ENCODE data around the gene ST3GAL2. TPM values are rescaled to one million over a fixed set of nuclear protein-coding genes. Genes with fewer than 3 reads are reported as not detected.
A peak's percentile ranks its signal among the peaks of the same experiment; 100 is the strongest.

ST3GAL2 gene
- total and polyA plus RNA-seq, 9 of the 15 experiments (the other 6 are each of a cell fraction or from before 2014, with no cell fraction given) = 1.5 to 108 (median 34.3) TPM

- TF ChIP-seq, protein P1, sequence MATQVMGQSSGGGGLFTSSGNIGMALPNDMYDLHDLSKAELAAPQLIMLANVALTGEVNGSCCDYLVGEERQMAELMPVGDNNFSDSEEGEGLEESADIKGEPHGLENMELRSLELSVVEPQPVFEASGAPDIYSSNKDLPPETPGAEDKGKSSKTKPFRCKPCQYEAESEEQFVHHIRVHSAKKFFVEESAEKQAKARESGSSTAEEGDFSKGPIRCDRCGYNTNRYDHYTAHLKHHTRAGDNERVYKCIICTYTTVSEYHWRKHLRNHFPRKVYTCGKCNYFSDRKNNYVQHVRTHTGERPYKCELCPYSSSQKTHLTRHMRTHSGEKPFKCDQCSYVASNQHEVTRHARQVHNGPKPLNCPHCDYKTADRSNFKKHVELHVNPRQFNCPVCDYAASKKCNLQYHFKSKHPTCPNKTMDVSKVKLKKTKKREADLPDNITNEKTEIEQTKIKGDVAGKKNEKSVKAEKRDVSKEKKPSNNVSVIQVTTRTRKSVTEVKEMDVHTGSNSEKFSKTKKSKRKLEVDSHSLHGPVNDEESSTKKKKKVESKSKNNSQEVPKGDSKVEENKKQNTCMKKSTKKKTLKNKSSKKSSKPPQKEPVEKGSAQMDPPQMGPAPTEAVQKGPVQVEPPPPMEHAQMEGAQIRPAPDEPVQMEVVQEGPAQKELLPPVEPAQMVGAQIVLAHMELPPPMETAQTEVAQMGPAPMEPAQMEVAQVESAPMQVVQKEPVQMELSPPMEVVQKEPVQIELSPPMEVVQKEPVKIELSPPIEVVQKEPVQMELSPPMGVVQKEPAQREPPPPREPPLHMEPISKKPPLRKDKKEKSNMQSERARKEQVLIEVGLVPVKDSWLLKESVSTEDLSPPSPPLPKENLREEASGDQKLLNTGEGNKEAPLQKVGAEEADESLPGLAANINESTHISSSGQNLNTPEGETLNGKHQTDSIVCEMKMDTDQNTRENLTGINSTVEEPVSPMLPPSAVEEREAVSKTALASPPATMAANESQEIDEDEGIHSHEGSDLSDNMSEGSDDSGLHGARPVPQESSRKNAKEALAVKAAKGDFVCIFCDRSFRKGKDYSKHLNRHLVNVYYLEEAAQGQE (IDR thresholded peaks at IDR 0.05; ENCODE audit: borderline replicate concordance) = no peak
- TF ChIP-seq, protein P1 (CRISPR knock-in tag; IDR thresholded peaks at IDR 0.05; ENCODE audit: low read depth) = peak; percentile 29; the same call in 1 of the 2 replicates
- no peak for TF ChIP-seq NRF1 (conservative IDR thresholded peaks at IDR 0.05 in 1 of 2, IDR thresholded peaks at IDR 0.05 in 1 of 2)
- TF ChIP-seq KLF10 (CRISPR knock-in tag; IDR thresholded peaks at IDR 0.05) = no peak
- TF ChIP-seq RBM17 (IDR thresholded peaks at IDR 0.05; ENCODE audit: borderline replicate concordance, low read depth, low read length) = no peak
- TF ChIP-seq, protein P2, sequence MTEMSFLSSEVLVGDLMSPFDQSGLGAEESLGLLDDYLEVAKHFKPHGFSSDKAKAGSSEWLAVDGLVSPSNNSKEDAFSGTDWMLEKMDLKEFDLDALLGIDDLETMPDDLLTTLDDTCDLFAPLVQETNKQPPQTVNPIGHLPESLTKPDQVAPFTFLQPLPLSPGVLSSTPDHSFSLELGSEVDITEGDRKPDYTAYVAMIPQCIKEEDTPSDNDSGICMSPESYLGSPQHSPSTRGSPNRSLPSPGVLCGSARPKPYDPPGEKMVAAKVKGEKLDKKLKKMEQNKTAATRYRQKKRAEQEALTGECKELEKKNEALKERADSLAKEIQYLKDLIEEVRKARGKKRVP (CRISPR knock-in tag; IDR thresholded peaks at IDR 0.05) = peak; percentile 71
- TF ChIP-seq ZC3H8 (IDR thresholded peaks at IDR 0.05) = no peak
- TF ChIP-seq ZNF354B (CRISPR knock-in tag; IDR thresholded peaks at IDR 0.05) = 0 out of 2 replicates have a peak, but pooled peaks have one; percentile 24
- no peak for TF ChIP-seq CREB1 (IDR thresholded peaks at IDR 0.05)
- no peak for TF ChIP-seq CREB1 (CRISPR knock-in tag; IDR thresholded peaks at IDR 0.05)
- 0 out of 2 replicates have a peak, but pooled peaks have one; percentile 19 for TF ChIP-seq ZNF41 (CRISPR knock-in tag; conservative IDR thresholded peaks at IDR 0.05)
- TF ChIP-seq, protein P3, sequence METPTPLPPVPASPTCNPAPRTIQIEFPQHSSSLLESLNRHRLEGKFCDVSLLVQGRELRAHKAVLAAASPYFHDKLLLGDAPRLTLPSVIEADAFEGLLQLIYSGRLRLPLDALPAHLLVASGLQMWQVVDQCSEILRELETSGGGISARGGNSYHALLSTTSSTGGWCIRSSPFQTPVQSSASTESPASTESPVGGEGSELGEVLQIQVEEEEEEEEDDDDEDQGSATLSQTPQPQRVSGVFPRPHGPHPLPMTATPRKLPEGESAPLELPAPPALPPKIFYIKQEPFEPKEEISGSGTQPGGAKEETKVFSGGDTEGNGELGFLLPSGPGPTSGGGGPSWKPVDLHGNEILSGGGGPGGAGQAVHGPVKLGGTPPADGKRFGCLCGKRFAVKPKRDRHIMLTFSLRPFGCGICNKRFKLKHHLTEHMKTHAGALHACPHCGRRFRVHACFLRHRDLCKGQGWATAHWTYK (CRISPR knock-in tag; IDR thresholded peaks at IDR 0.05) = peak; percentile 90
- peak; percentile 37; the same call in 1 of the 2 replicates for TF ChIP-seq FOXJ2 (tag; IDR thresholded peaks at IDR 0.05)
- TF ChIP-seq TSC22D4 (tag; IDR thresholded peaks at IDR 0.05) = no peak
- peak; percentile 55 for TF ChIP-seq POLR2A (conservative IDR thresholded peaks at IDR 0.05)
- 0 out of 4 replicates have a peak, but pooled peaks of 1 of the 2 experiments have one; percentile 18 for TF ChIP-seq RCOR1 (IDR thresholded peaks at IDR 0.05; ENCODE audit: borderline replicate concordance in 1 of 2, low read depth in 2 of 2, low read length in 2 of 2)
- peak; percentile 86 for TF ChIP-seq CREB3 (tag; conservative IDR thresholded peaks at IDR 0.05; ENCODE audit: low read depth)
- TF ChIP-seq BRD4 (IDR thresholded peaks at IDR 0.05) = peak; percentile 54; the same call in 1 of the 2 replicates
Observed at GRCh38 chr16:70430667-70431536, 8.0 kb downstream of the ST3GAL2 start (continued).

Data from K562 (cell line).